ENCODE results near the gene CDYL. TPM values are rescaled to one million over a fixed set of nuclear protein-coding genes. Genes with fewer than 3 reads are reported as not detected.

CDYL gene
- total RNA-seq, 4 donors from 2014 or later: 24.1 to 24.8 (median 24.5) TPM

GRCh38 chr6:4806337-4806725 lies 30.1 kb downstream of the CDYL start:
- peaks cover 19 to 35% of the 10 kb centered on the region in 2 donors for H3K4me1 ChIP-seq
- H3K9me3 ChIP-seq: no peaks in the 10 kb centered on the region
- intact Hi-C loops (cut with DNase I; ENCODE audit: low total_unique reads) (loop anchor here (5.0 to 10.0 kb wide), 2 partner anchors 494 to 522 kb away; no protein-coding TSS in a partner anchor), in situ Hi-C loops (cut with MboI; ENCODE audit: low sequenced_read_pairs in 4 of 4) (no loop called here)
- no peaks in the 10 kb centered on the region for H3K36me3 ChIP-seq
- H3K27me3 ChIP-seq: no peaks in the 10 kb centered on the region
- TF ChIP-seq POLR2A (IDR thresholded peaks at IDR 0.05): no peak
- ATAC-seq: peak in 1 of 2 donors; percentile 9
- H3K27ac ChIP-seq: no peak overlapping the region
- H3K4me3 ChIP-seq: no peak overlapping the region
- DNase-seq: no peak

- Histone ChIP-seq H3K4me3 (no peak overlapping the region), H3K4me1 (peaks cover 24 to 34% of the 10 kb centered on the region in 2 donors), H3K36me3 (no peaks in the 10 kb centered on the region), H3K27me3 (no peaks in the 10 kb centered on the region), H3K9me3 (no peaks in the 10 kb centered on the region), H3K27ac (no peak overlapping the region)
- in situ Hi-C loops (cut with MboI; ENCODE audit: low sequenced_read_pairs in 4 of 4) (no loop called here), intact Hi-C loops (cut with DNase I; ENCODE audit: low total_unique reads) (loop anchor here (5.0 to 10.0 kb wide), 2 partner anchors 494 to 522 kb away; no protein-coding TSS in a partner anchor)
- TF ChIP-seq, protein P1, sequence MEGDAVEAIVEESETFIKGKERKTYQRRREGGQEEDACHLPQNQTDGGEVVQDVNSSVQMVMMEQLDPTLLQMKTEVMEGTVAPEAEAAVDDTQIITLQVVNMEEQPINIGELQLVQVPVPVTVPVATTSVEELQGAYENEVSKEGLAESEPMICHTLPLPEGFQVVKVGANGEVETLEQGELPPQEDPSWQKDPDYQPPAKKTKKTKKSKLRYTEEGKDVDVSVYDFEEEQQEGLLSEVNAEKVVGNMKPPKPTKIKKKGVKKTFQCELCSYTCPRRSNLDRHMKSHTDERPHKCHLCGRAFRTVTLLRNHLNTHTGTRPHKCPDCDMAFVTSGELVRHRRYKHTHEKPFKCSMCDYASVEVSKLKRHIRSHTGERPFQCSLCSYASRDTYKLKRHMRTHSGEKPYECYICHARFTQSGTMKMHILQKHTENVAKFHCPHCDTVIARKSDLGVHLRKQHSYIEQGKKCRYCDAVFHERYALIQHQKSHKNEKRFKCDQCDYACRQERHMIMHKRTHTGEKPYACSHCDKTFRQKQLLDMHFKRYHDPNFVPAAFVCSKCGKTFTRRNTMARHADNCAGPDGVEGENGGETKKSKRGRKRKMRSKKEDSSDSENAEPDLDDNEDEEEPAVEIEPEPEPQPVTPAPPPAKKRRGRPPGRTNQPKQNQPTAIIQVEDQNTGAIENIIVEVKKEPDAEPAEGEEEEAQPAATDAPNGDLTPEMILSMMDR (IDR thresholded peaks at IDR 0.05 in 4 of 5, conservative IDR thresholded peaks at IDR 0.05 in 1 of 5): no peak
- no peak for TF ChIP-seq POLR2A (IDR thresholded peaks at IDR 0.05)
- DNase-seq (no peak), ATAC-seq (no peak)
Observed at GRCh38 chr6:4806791-4807190, 30.6 kb downstream of the CDYL start.

- Histone ChIP-seq H3K36me3 (no peaks in the 10 kb centered on the region), H3K4me1 (peaks cover 19 to 25% of the 10 kb centered on the region in 2 donors), H3K27ac (no peak overlapping the region), H3K9me3 (no peaks in the 10 kb centered on the region), H3K4me3 (no peak overlapping the region), H3K27me3 (no peaks in the 10 kb centered on the region)
- DNase-seq (no peak), ATAC-seq (no peak)
- in situ Hi-C loops (cut with MboI; ENCODE audit: low sequenced_read_pairs in 4 of 4) (no loop called here), intact Hi-C loops (cut with DNase I; ENCODE audit: low total_unique reads) (loop anchor here (5.0 to 10.0 kb wide), 2 partner anchors 496 to 524 kb away; no protein-coding TSS in a partner anchor)
- no peak for TF ChIP-seq POLR2A (IDR thresholded peaks at IDR 0.05)
- TF ChIP-seq, protein P1 (IDR thresholded peaks at IDR 0.05 in 4 of 5, conservative IDR thresholded peaks at IDR 0.05 in 1 of 5): no peak
Observed at GRCh38 chr6:4808396-4808795, 32.2 kb downstream of the CDYL start.

- in situ Hi-C loops (cut with MboI; ENCODE audit: low sequenced_read_pairs in 4 of 4): no loop called here
- intact Hi-C loops (cut with DNase I; ENCODE audit: low total_unique reads): loop anchor here (5.0 to 10.0 kb wide), 2 partner anchors 498 to 525 kb away; no protein-coding TSS in a partner anchor
- TF ChIP-seq, protein P1 (IDR thresholded peaks at IDR 0.05 in 4 of 5, conservative IDR thresholded peaks at IDR 0.05 in 1 of 5): no peak
- TF ChIP-seq POLR2A (IDR thresholded peaks at IDR 0.05): no peak
Observed at GRCh38 chr6:4809999-4810918, 34.1 kb downstream of the CDYL start.

DNA sequence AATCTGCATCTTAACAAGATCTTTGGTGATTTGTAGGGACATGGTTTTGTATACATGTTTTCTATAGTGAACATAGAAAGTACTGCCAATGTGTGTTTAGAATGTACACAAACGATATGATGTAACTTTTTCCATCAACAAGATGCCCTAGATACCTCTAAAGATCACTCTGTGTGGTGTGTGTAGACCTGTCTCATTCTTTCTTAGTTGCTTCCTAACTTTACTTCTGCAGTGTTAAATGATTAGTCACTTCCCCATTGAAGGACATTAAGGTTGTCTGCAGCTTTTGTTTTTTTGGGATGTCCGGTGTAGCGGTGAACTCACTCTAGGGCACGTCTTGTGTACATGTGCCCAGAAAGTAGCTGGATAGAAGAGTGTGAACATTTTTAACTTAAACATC lies 35.9 kb downstream of the CDYL start:
- Histone ChIP-seq H3K36me3 (no peaks in the 10 kb centered on the region), H3K4me1 (peaks cover 14 to 38% of the 10 kb centered on the region in 2 donors), H3K27ac (no peak overlapping the region), H3K9me3 (no peaks in the 10 kb centered on the region), H3K27me3 (no peaks in the 10 kb centered on the region), H3K4me3 (no peak overlapping the region)
- in situ Hi-C loops (cut with MboI; ENCODE audit: low sequenced_read_pairs in 4 of 4) (no loop called here), intact Hi-C loops (cut with DNase I; ENCODE audit: low total_unique reads) (no loop called here)
- ATAC-seq: no peak
- TF ChIP-seq, protein P1 (IDR thresholded peaks at IDR 0.05 in 4 of 5, conservative IDR thresholded peaks at IDR 0.05 in 1 of 5): no peak
- TF ChIP-seq POLR2A (IDR thresholded peaks at IDR 0.05): no peak
- no peak for DNase-seq

More at GRCh38 chr6:4809999-4810918, 34.1 kb downstream of the CDYL start:
- peaks cover 27 to 32% of the 10 kb centered on the region in 2 donors for H3K4me1 ChIP-seq
- DNase-seq (no peak), ATAC-seq (no peak)
- H3K36me3 ChIP-seq: no peaks in the 10 kb centered on the region
- no peak overlapping the region for H3K27ac ChIP-seq
- H3K4me3 ChIP-seq: no peak overlapping the region
- H3K9me3 ChIP-seq: no peaks in the 10 kb centered on the region
- no peaks in the 10 kb centered on the region for H3K27me3 ChIP-seq

All from gastrocnemius medialis (tissue), 4 donors.